ENCODE data around the gene FAM120B. TPM values are rescaled to one million over a fixed set of nuclear protein-coding genes. Genes with fewer than 3 reads are reported as not detected.
"Not testable (repeated sequence)": the region's sequence is repeated elsewhere in the genome, so short reads cannot be mapped to it uniquely, and the experiment has no call there.

The FAM120B gene
- total RNA-seq (2012; rRNA removed), result 13.2 and 13.3 TPM in 2 replicates

GRCh38 chr6:170306324-170307079 lies at the start of gene FAM120B:
Gene FAM120B, plus strand, starts transcription at chr6:170306758. Its CDS starts 10,633 bp downstream, at chr6:170317391.
- Histone ChIP-seq H3K4me1 (ENCODE audit: control insufficient read depth, insufficient read depth, low read length) (peaks cover 22% of the 10 kb centered on the region), H3K4me2 (ENCODE audit: low read length) (peak within 1 kb of the TSS; percentile 95), H3K9me3 (replicated peaks; ENCODE audit: low read length) (no peaks in the 10 kb centered on the region), H3K4me3 (ENCODE audit: low read length) (peak within 1 kb of the TSS; percentile 87), H3K9ac (ENCODE audit: low read depth, low read length) (peak within 1 kb of the TSS; percentile 96), H3K27me3 (ENCODE audit: control insufficient read depth, insufficient read depth, low read length) (no peaks in the 10 kb centered on the region), H3K36me3 (ENCODE audit: insufficient read depth, low read length) (no peaks in the 10 kb centered on the region)

GRCh38 chr6:170257376-170257775 lies 49.2 kb upstream of the FAM120B start:
- Histone ChIP-seq H3K36me3 (ENCODE audit: insufficient read depth, low read length) (no peaks in the 10 kb centered on the region), H3K4me1 (ENCODE audit: control insufficient read depth, insufficient read depth, low read length) (no peaks in the 10 kb centered on the region), H3K4me2 (ENCODE audit: low read length) (no peak overlapping the region)

GRCh38 chr6:170258407-170258806 lies 48.2 kb upstream of the FAM120B start:
- Histone ChIP-seq H3K27me3 (ENCODE audit: control insufficient read depth, insufficient read depth, low read length) (peaks cover 4% of the 10 kb centered on the region), H3K36me3 (ENCODE audit: insufficient read depth, low read length) (no peaks in the 10 kb centered on the region), H3K4me1 (ENCODE audit: control insufficient read depth, insufficient read depth, low read length) (no peaks in the 10 kb centered on the region), H3K4me2 (ENCODE audit: low read length) (no peak overlapping the region), H3K9ac (ENCODE audit: low read depth, low read length) (no peak overlapping the region), H3K9me3 (replicated peaks; ENCODE audit: low read length) (no peaks in the 10 kb centered on the region), H3K4me3 (ENCODE audit: low read length) (no peak overlapping the region)

More at GRCh38 chr6:170257376-170257775, 49.2 kb upstream of the FAM120B start:
- Histone ChIP-seq H3K27me3 (ENCODE audit: control insufficient read depth, insufficient read depth, low read length) (no peaks in the 10 kb centered on the region), H3K4me3 (ENCODE audit: low read length) (no peak overlapping the region), H3K9ac (ENCODE audit: low read depth, low read length) (no peak overlapping the region), H3K9me3 (replicated peaks; ENCODE audit: low read length) (no peaks in the 10 kb centered on the region)

- Histone ChIP-seq H3K36me3 (ENCODE audit: insufficient read depth, low read length) (no peaks in the 10 kb centered on the region), H3K9ac (ENCODE audit: low read depth, low read length) (no peak overlapping the region), H3K27me3 (ENCODE audit: control insufficient read depth, insufficient read depth, low read length) (peaks cover 7% of the 10 kb centered on the region), H3K4me2 (ENCODE audit: low read length) (no peak overlapping the region), H3K9me3 (replicated peaks; ENCODE audit: low read length) (no peaks in the 10 kb centered on the region), H3K4me1 (ENCODE audit: control insufficient read depth, insufficient read depth, low read length) (no peaks in the 10 kb centered on the region), H3K4me3 (ENCODE audit: low read length) (no peak overlapping the region)
Measured at GRCh38 chr6:170259278-170259677, 47.3 kb upstream of the FAM120B start.

- H3K4me1 ChIP-seq (ENCODE audit: control insufficient read depth, insufficient read depth, low read length), result peaks cover 4% of the 10 kb centered on the region
- H3K9ac ChIP-seq (ENCODE audit: low read depth, low read length), result no peak overlapping the region
- no peak overlapping the region for H3K4me2 ChIP-seq (ENCODE audit: low read length)
- H3K9me3 ChIP-seq (replicated peaks; ENCODE audit: low read length), result no peaks in the 10 kb centered on the region
- H3K36me3 ChIP-seq (ENCODE audit: insufficient read depth, low read length), result no peaks in the 10 kb centered on the region
- H3K27me3 ChIP-seq (ENCODE audit: control insufficient read depth, insufficient read depth, low read length), result peaks cover 10% of the 10 kb centered on the region
- no peak overlapping the region for H3K4me3 ChIP-seq (ENCODE audit: low read length)
Measured at GRCh38 chr6:170260686-170261085, 45.9 kb upstream of the FAM120B start.

- Histone ChIP-seq H3K4me2 (ENCODE audit: low read length) (no peak overlapping the region), H3K4me1 (ENCODE audit: control insufficient read depth, insufficient read depth, low read length) (peaks cover 13% of the 10 kb centered on the region), H3K36me3 (ENCODE audit: insufficient read depth, low read length) (no peaks in the 10 kb centered on the region), H3K9me3 (replicated peaks; ENCODE audit: low read length) (no peaks in the 10 kb centered on the region), H3K27me3 (ENCODE audit: control insufficient read depth, insufficient read depth, low read length) (peaks cover 10% of the 10 kb centered on the region), H3K4me3 (ENCODE audit: low read length) (no peak overlapping the region), H3K9ac (ENCODE audit: low read depth, low read length) (no peak overlapping the region)
Measured at GRCh38 chr6:170261643-170262488, 44.7 kb upstream of the FAM120B start.

- Histone ChIP-seq H3K4me2 (ENCODE audit: low read length) (no peak overlapping the region), H3K27me3 (ENCODE audit: control insufficient read depth, insufficient read depth, low read length) (peaks cover 10% of the 10 kb centered on the region), H3K36me3 (ENCODE audit: insufficient read depth, low read length) (no peaks in the 10 kb centered on the region), H3K4me1 (ENCODE audit: control insufficient read depth, insufficient read depth, low read length) (peaks cover 13% of the 10 kb centered on the region), H3K9ac (ENCODE audit: low read depth, low read length) (no peak overlapping the region), H3K4me3 (ENCODE audit: low read length) (no peak overlapping the region), H3K9me3 (replicated peaks; ENCODE audit: low read length) (no peaks in the 10 kb centered on the region)
Measured at GRCh38 chr6:170262489-170263088, 44.0 kb upstream of the FAM120B start.

GRCh38 chr6:170263410-170263809 lies 43.1 kb upstream of the FAM120B start:
- H3K4me1 ChIP-seq (ENCODE audit: control insufficient read depth, insufficient read depth, low read length), result peaks cover 13% of the 10 kb centered on the region
- no peak overlapping the region for H3K4me3 ChIP-seq (ENCODE audit: low read length)
- no peaks in the 10 kb centered on the region for H3K9me3 ChIP-seq (replicated peaks; ENCODE audit: low read length)
- H3K4me2 ChIP-seq (ENCODE audit: low read length), result no peak overlapping the region
- peaks cover 10% of the 10 kb centered on the region for H3K27me3 ChIP-seq (ENCODE audit: control insufficient read depth, insufficient read depth, low read length)
- H3K9ac ChIP-seq (ENCODE audit: low read depth, low read length), result no peak overlapping the region
- no peaks in the 10 kb centered on the region for H3K36me3 ChIP-seq (ENCODE audit: insufficient read depth, low read length)

- peaks cover 10% of the 10 kb centered on the region for H3K27me3 ChIP-seq (ENCODE audit: control insufficient read depth, insufficient read depth, low read length)
- no peak overlapping the region for H3K9ac ChIP-seq (ENCODE audit: low read depth, low read length)
- no peak overlapping the region for H3K4me2 ChIP-seq (ENCODE audit: low read length)
- H3K4me3 ChIP-seq (ENCODE audit: low read length), result no peak overlapping the region
- no peaks in the 10 kb centered on the region for H3K9me3 ChIP-seq (replicated peaks; ENCODE audit: low read length)
- H3K36me3 ChIP-seq (ENCODE audit: insufficient read depth, low read length), result no peaks in the 10 kb centered on the region
- peaks cover 13% of the 10 kb centered on the region for H3K4me1 ChIP-seq (ENCODE audit: control insufficient read depth, insufficient read depth, low read length)
Measured at GRCh38 chr6:170264086-170264485, 42.5 kb upstream of the FAM120B start.

GRCh38 chr6:170264644-170265043 lies 41.9 kb upstream of the FAM120B start:
- not testable (repeated sequence) for H3K4me2 ChIP-seq (ENCODE audit: low read length); H3K27me3 ChIP-seq (ENCODE audit: control insufficient read depth, insufficient read depth, low read length); H3K4me3 ChIP-seq (ENCODE audit: low read length); H3K9ac ChIP-seq (ENCODE audit: low read depth, low read length); H3K9me3 ChIP-seq (replicated peaks; ENCODE audit: low read length); H3K36me3 ChIP-seq (ENCODE audit: insufficient read depth, low read length)
- peaks cover 18% of the 10 kb centered on the region for H3K4me1 ChIP-seq (ENCODE audit: control insufficient read depth, insufficient read depth, low read length)

GRCh38 chr6:170265655-170266054 lies 40.9 kb upstream of the FAM120B start:
- no peaks in the 10 kb centered on the region for H3K9me3 ChIP-seq (replicated peaks; ENCODE audit: low read length)
- peak overlapping the region; percentile 56 for H3K4me3 ChIP-seq (ENCODE audit: low read length)
- H3K4me2 ChIP-seq (ENCODE audit: low read length), result peak overlapping the region; percentile 68
- no peaks in the 10 kb centered on the region for H3K36me3 ChIP-seq (ENCODE audit: insufficient read depth, low read length)
- H3K27me3 ChIP-seq (ENCODE audit: control insufficient read depth, insufficient read depth, low read length), result peaks cover 10% of the 10 kb centered on the region
- peaks cover 24% of the 10 kb centered on the region for H3K4me1 ChIP-seq (ENCODE audit: control insufficient read depth, insufficient read depth, low read length)
- no peak overlapping the region for H3K9ac ChIP-seq (ENCODE audit: low read depth, low read length)
